WERI-Rb-1 (cell line): ENCODE measurements around the gene SORL1.

Experiments used
- DNase-seq: peaks from one replicate; pipeline ENCODE4 v3.0.0-alpha.2; 2020
- H3K27ac ChIP-seq: fragments of 250-450 bp; sonication (Bioruptor Pico); 2 replicates; pipeline ENCODE4 v1.5.1; 2020; ENCODE audit warnings: mild to moderate bottlenecking, moderate library complexity
- H3K27me3 ChIP-seq: fragments of 250-450 bp; sonication (Bioruptor Pico); 2 replicates; pipeline ENCODE4 v1.5.1; 2021; ENCODE audit warnings: mild to moderate bottlenecking, low read depth, moderate library complexity; ENCODE audit not compliant: insufficient read depth, severe bottlenecking
- H3K36me3 ChIP-seq: fragments of 250-450 bp; sonication (Bioruptor Pico); 2 replicates; pipeline ENCODE4 v1.5.1; 2020; ENCODE audit warnings: mild to moderate bottlenecking, moderate library complexity
- H3K4me3 ChIP-seq: 2 replicates; pipeline ENCODE4 v1.5.1; 2011; ENCODE audit warnings: low read depth, mild to moderate bottlenecking, control low read depth, low read length
- H3K9me3 ChIP-seq: fragments of 250-450 bp; sonication (Bioruptor Pico); 2 replicates; pipeline ENCODE4 v1.5.1; 2021; ENCODE audit warnings: mild to moderate bottlenecking, moderate library complexity; ENCODE audit not compliant: severe bottlenecking
- CTCF ChIP-seq: IDR thresholded peaks from 2 replicates; pipeline ENCODE4 v1.5.1; 2011; ENCODE audit warnings: low read depth, mild to moderate bottlenecking, control low read depth, inconsistent platforms, low read length

Gene SORL1

GRCh38 chr11:121482231-121483129, 30.4 kb downstream of the SORL1 start:
- no peaks in the 10 kb centered on the region for H3K27me3 ChIP-seq
- no peak overlapping the region for H3K4me3 ChIP-seq
- no peaks in the 10 kb centered on the region for H3K36me3 ChIP-seq
- no peak for DNase-seq
- no peak overlapping the region for H3K27ac ChIP-seq
- no peak for TF ChIP-seq CTCF
- H3K9me3 ChIP-seq = no peaks in the 10 kb centered on the region

GRCh38 chr11:121483805-121484480, 31.8 kb downstream of the SORL1 start:
- Histone ChIP-seq H3K9me3 (no peaks in the 10 kb centered on the region), H3K27me3 (no peaks in the 10 kb centered on the region), H3K36me3 (no peaks in the 10 kb centered on the region), H3K27ac (no peak overlapping the region), H3K4me3 (no peak overlapping the region)
- TF ChIP-seq CTCF = no peak
- DNase-seq = no peak

- H3K36me3 ChIP-seq = no peaks in the 10 kb centered on the region
- no peaks in the 10 kb centered on the region for H3K27me3 ChIP-seq
- H3K4me3 ChIP-seq = no peak overlapping the region
- TF ChIP-seq CTCF = no peak
- no peak overlapping the region for H3K27ac ChIP-seq
- no peak for DNase-seq
- H3K9me3 ChIP-seq = no peaks in the 10 kb centered on the region
Observed at GRCh38 chr11:121485216-121485615, 33.1 kb downstream of the SORL1 start.

- no peaks in the 10 kb centered on the region for H3K9me3 ChIP-seq
- TF ChIP-seq CTCF = no peak
- DNase-seq = no peak
- no peak overlapping the region for H3K27ac ChIP-seq
- H3K36me3 ChIP-seq = no peaks in the 10 kb centered on the region
- no peak overlapping the region for H3K4me3 ChIP-seq
- H3K27me3 ChIP-seq = no peaks in the 10 kb centered on the region
Observed at GRCh38 chr11:121486054-121486453, 33.9 kb downstream of the SORL1 start.

GRCh38 chr11:121487191-121487590, 35.1 kb downstream of the SORL1 start:
- Histone ChIP-seq H3K27me3 (no peaks in the 10 kb centered on the region), H3K4me3 (no peak overlapping the region), H3K36me3 (no peaks in the 10 kb centered on the region), H3K27ac (no peak overlapping the region), H3K9me3 (no peaks in the 10 kb centered on the region)
- no peak for DNase-seq
- no peak for TF ChIP-seq CTCF
